Gastroesophageal sphincter (tissue), 3 donors: ENCODE measurements around the gene ZSWIM1.

Source experiments
- POLR2A ChIP-seq, 2 donors: fragments of 450-650 bp; IDR thresholded peaks; one replicate each; pipeline ENCODE4 v1.6.1; 2017; ENCODE audit warnings: antibody characterized with exemption in 2 of 2, mild to moderate bottlenecking in 2 of 2, moderate library complexity in 1 of 2
- POLR2AphosphoS5 ChIP-seq: sonication (generic); formaldehyde crosslinking; IDR thresholded peaks from one replicate; pipeline ENCODE4 v1.6.1; 2017; ENCODE audit warnings: antibody characterized with exemption
- TF ChIP-seq, protein P1 (sequence below), 4 experiments: fragments of 200-600 bp in 2 of 4; fragments of 450-650 bp in 2 of 4; sonication (generic) in 1 of 4; IDR thresholded peaks; one replicate each; pipeline ENCODE4 v1.5.1; 2017 to 2019; ENCODE audit warnings: antibody characterized with exemption in 4 of 4, mild to moderate bottlenecking in 2 of 4, moderate library complexity in 2 of 4

GRCh38 chr20:45880988-45881788 lies at the start of gene ZSWIM1:
- TF ChIP-seq POLR2AphosphoS5, result peak; percentile 67
- TF ChIP-seq, protein P1, sequence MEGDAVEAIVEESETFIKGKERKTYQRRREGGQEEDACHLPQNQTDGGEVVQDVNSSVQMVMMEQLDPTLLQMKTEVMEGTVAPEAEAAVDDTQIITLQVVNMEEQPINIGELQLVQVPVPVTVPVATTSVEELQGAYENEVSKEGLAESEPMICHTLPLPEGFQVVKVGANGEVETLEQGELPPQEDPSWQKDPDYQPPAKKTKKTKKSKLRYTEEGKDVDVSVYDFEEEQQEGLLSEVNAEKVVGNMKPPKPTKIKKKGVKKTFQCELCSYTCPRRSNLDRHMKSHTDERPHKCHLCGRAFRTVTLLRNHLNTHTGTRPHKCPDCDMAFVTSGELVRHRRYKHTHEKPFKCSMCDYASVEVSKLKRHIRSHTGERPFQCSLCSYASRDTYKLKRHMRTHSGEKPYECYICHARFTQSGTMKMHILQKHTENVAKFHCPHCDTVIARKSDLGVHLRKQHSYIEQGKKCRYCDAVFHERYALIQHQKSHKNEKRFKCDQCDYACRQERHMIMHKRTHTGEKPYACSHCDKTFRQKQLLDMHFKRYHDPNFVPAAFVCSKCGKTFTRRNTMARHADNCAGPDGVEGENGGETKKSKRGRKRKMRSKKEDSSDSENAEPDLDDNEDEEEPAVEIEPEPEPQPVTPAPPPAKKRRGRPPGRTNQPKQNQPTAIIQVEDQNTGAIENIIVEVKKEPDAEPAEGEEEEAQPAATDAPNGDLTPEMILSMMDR (IDR thresholded peaks at IDR 0.05), result peak in 1 of 4 experiments; percentile 6
- peak; percentile 53 for TF ChIP-seq POLR2A (IDR thresholded peaks at IDR 0.05)
